Stimulated activated CD8-positive, alpha-beta memory T cell treated with anti-CD3 and anti-CD28 coated beads, Interleukin-4, amount 100 ng/mL, for 48 hours (primary cell): ENCODE data around the gene ZNF256.

Experiments
- DNase-seq: peaks from one replicate; pipeline ENCODE4 v3.0.0-alpha.2; 2020

ZNF256 gene

DNA sequence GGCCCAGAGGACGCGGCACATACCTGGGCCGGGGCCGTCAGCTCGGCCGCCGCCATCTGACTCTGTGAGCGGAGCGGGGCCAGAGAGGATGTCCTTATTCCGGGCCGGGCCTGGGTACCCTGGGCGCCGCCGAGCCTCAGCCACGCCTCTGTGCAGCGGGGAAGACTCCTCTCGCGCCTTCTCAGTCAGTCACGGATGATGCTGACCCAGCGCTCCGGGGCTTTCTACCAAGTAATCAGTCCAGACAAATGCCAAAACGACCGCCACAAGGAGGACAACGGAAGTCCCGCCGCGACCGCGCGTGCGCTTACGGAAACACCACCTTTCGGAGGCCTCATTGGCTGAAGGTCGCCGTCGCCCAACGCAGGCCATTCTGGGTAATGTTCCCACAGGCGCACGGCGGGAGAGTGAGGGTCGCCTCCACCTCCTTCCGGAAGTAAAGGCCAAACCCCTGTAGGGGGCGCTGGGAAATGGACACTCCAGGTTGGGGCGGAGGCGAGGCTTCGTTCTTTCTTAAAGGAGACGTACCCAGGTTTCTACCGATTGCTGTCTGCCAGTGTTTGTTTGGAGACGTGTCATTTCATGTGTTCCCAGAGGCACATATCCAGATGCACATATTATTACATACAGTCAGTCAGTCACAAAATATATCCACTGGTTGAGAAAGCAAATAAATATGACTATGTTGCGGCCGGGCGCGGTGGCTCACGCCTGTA, at the start of gene ZNF256:
Gene ZNF256, minus strand, starts transcription at position 288 of the 716 bp plus-strand sequence. Its CDS starts 232 bp downstream, at position 56.
- DNase-seq: peak; percentile 93

GRCh38 chr19:57992841-57993240, 45.3 kb upstream of the ZNF256 start:
- no peak for DNase-seq

- DNase-seq: no peak
Measured at GRCh38 chr19:57978586-57979289, 31.2 kb upstream of the ZNF256 start.

GRCh38 chr19:57974434-57974833, 26.9 kb upstream of the ZNF256 start, which contains the start of gene C19orf18:
Gene C19orf18 (minus strand): TSS chr19:57974534. CDS start chr19:57974432, 102 bp downstream.
- DNase-seq: no peak

- DNase-seq: no peak
Measured at GRCh38 chr19:57964761-57965160, 17.3 kb upstream of the ZNF256 start.

DNA sequence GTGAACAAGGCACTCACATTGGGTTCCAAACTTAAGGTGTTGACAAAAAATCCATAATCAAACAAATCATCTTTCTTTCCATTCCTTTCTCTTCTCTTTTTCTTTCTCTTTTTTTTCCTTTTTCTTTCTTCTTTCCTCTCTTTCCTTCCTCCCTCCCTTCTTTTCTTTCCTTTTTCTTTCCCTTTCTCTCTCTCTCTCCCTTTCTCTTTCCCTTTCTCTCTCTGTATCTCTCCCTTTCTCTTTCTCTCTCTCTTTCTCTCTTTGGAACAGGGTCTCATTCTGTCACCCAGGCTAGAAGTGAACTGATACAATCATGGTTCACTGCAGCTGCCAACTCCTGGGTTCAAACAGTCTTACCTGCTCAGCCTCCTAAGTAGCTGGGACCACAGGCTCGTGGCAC, 14.3 kb upstream of the ZNF256 start:
- DNase-seq: no peak

- DNase-seq: no peak
Measured at GRCh38 chr19:57954996-57955395, 7.5 kb upstream of the ZNF256 start.

DNA sequence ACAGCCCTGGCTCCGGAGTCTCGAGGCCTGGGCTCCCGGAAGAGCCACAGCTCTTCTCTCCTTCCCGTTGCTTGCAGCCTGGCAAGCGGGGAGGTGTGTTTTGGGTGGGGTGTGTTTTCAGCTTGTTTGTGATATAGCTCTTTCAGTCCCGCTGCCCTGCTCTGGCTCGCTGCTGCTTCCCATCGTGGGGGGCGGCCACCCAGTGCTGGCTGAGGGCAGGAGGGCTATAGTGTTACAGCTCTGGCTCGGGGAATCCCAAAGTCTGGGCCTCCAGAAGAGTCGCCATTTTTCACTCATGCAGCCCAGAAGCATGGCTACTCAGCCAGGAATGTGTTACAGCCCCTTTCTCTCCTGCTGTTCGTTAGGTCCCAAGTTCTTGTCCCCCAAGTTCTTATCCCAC, 2.2 kb upstream of the ZNF256 start:
- DNase-seq: no peak

DNA sequence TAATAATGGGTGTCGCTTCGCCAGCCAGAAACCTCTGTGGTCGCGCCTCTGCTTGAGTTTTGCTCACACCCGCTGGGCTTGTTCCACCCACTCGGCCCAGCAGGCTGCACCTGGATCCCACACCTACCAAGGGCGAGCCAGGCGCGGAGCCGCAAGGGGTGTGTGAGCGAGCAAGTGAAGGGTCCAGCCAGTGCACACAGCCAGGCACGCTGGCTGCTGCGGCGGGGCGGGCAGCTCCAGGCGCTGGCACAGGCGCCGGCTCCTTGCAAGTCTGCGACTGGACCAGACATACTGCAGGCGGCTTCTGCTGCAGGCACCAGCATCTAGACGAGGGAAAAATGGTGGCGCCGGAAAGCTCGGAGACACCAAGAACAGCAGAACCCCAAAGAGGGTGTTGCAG, 1.8 kb upstream of the ZNF256 start:
- no peak for DNase-seq

- DNase-seq: peak; percentile 26
Measured at GRCh38 chr19:57947088-57947418, 453 bp downstream of the ZNF256 start.

DNA sequence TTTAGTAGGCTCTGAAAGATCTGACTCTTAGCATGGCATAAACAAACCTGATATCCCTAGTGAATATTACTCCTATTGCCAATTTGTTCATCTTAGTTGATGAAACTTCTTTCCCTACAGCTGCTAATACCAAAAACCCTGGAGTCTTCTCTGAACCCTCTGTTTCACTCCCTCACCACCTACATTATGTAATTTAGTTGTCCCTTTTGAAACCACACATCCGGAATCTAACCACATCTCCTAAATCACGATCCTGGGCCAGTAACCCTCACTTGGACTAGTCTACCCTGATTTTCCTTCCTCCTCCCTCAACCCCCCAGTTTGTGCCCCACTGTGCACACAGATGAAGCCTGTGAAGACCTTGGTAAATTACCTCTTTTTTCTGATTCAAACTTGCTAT, 1.2 kb downstream of the ZNF256 start:
- no peak for DNase-seq

- no peak for DNase-seq
Measured at GRCh38 chr19:57941593-57941992, 5.9 kb downstream of the ZNF256 start.

- no peak for DNase-seq
Measured at GRCh38 chr19:57935731-57936130, 11.8 kb downstream of the ZNF256 start.

DNA sequence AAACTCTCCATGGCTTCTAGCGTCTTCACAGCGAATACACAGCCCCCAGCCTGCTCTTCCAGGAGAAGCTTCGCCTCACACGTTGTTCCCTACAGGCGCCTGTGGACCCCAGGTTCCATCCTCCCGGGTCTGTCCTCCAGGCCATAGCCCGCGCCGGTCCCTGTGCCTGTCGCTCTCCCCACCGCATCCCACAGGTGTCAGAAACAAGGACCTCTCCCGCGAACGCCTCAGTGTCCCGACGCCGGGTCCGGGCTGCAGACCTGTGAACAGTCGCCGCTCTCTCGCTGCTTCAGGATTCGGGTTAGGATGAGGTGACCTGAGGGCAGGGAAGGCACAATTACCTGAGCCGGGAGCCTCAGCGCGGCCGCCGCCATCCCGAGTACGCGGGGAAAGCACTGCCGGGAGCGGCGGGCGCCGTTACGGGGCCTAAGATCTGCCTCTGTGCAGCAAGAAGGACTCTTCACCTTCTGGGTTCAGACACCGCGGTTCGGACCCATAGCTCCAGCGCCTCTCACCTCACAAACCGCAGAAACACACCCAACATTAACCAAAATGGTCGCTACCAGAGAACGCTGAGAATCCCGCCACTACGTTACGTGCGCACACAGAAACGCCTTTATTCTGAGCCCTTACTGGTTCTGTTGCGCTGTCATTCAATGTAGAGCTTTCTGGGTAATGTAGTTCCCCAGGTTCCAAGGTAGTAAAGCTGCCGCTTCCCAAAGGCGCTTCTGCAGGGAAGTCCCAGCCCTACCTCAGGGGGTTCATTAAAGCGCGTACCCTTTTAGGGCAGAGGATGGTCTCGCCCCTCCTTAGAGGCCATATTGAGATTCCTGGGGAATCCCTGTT, 12.5 kb downstream of the ZNF256 start, which contains the start of gene ZNF418:
Gene ZNF418, minus strand, starts transcription at position 583 of the 846 bp plus-strand sequence. CDS start 1,580 bp downstream, outside the sequence.
- DNase-seq: peak; percentile 45

GRCh38 chr19:57927587-57927986, 19.9 kb downstream of the ZNF256 start:
- no peak for DNase-seq

- DNase-seq: peak; percentile 84
Measured at GRCh38 chr19:57916168-57916995, 31.1 kb downstream of the ZNF256 start, which contains the start of gene ZNF417. Gene ZNF417 (minus strand): TSS chr19:57916592. CDS start chr19:57916411, 181 bp downstream.

- no peak for DNase-seq
Measured at GRCh38 chr19:57914531-57914930, 33.0 kb downstream of the ZNF256 start.

DNA sequence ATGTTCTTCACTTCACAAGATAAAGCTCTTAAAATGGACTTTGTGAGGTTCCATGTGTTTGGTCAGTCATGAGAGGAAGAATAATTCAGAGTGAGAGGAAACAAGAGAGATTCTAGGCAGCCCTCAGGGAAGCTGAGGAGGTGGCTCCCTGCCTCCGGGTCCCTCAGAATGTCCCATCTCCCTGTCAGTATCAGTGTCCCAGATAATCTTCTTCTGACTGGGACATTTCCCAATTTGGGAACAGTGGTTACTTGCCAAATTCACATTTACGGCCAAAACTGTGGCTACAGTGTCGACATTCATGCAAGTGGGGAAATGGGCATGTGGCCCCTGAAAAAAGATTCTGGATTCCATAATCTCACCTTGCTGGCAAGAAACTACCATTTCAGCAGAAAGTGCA, 40.1 kb downstream of the ZNF256 start:
- DNase-seq: no peak

DNA sequence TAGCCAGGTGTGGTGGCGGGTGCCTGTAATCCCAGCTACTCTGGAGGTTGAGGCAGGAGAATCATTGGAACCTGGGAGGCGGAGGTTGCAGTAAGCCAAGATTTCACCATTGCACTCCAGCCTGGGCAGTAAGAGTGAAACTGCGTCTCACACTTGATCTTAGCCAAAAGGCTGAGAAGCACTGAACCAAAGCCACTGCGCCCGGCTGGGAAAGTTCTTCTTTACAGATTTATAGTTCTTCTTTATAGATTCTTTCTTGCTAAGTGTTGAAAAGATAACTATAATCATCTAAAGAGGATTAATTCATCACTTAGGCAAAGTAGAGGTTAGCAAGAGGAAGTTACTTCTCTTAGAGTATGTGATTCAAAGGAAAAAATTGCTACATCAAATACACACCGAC, 42.2 kb downstream of the ZNF256 start:
- no peak for DNase-seq

- DNase-seq: no peak
Measured at GRCh38 chr19:57903618-57904184, 43.8 kb downstream of the ZNF256 start.

DNA sequence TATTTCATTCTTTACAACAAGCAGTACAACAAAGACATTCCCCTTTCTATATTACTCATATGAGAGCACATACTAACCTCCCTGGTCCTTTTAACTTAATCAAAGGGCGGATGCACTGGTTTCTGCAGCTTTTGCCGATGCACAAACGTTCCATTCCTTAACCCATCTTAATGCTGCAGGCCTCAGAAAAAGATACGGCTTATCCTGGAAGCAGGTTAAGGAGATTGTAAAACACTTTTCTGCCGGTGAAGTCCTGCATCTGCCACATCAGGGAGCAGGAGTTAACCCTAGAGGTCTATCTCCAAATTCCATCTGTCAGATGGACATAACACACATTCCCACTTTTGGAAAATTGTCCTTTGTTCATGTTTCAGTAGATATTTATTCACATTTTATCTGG, 47.2 kb downstream of the ZNF256 start:
- DNase-seq: no peak
